WTC11 (cell line): ENCODE results near the gene INPP5A. TPM values are rescaled to one million over a fixed set of nuclear protein-coding genes. Genes with fewer than 3 reads are reported as not detected.
A peak's percentile ranks its signal among the peaks of the same experiment; 100 is the strongest.
"Not testable (repeated sequence)": the region's sequence is repeated elsewhere in the genome, so short reads cannot be mapped to it uniquely, and the experiment has no call there.

Experiments
- ATAC-seq: fragments of 200-7000 bp; cut with Tn5 transposase; 2 replicates; pipeline ENCODE4 v1.10.0; 2021; ENCODE audit warnings: mild to moderate bottlenecking, moderate library complexity
- CTCF ChIA-PET: fragments of 300-600 bp; sonication (Branson Sonifier 250); formaldehyde crosslinking; loops from one replicate; lab custom pipeline; 2021; ENCODE audit warnings: antibody characterized with exemption; lab: Charles Lee
- POLR2A ChIA-PET: fragments of 350-600 bp; sonication (Branson Sonifier 250); formaldehyde crosslinking; loops from one replicate; lab custom pipeline; 2021; ENCODE audit warnings: antibody characterized with exemption; lab: Charles Lee
- DNase-seq: peaks from one replicate; pipeline ENCODE4 v3.0.0; 2021; ENCODE audit warnings: low spot score
- H3K27ac Mint-ChIP-seq: 2 replicates; pipeline ENCODE4 v1.8.0; 2021; ENCODE audit warnings: mixed read lengths
- H3K27me3 Mint-ChIP-seq: 2 replicates; pipeline ENCODE4 v1.8.0; 2021; ENCODE audit warnings: low read depth, mild to moderate bottlenecking, moderate library complexity, mixed read lengths
- H3K36me3 Mint-ChIP-seq: 2 replicates; pipeline ENCODE4 v1.8.0; 2021; ENCODE audit warnings: mixed read lengths
- H3K4me1 Mint-ChIP-seq: 2 replicates; pipeline ENCODE4 v1.8.0; 2022; ENCODE audit warnings: mixed read lengths
- H3K4me3 Mint-ChIP-seq: 2 replicates; pipeline ENCODE4 v1.8.0; 2021; ENCODE audit warnings: mild to moderate bottlenecking, moderate library complexity, mixed read lengths
- H3K9me3 Mint-ChIP-seq: 2 replicates; pipeline ENCODE4 v1.8.0; 2021; ENCODE audit warnings: mixed read lengths
- CREB1 ChIP-seq: sonication (generic); formaldehyde crosslinking; IDR thresholded peaks from 2 replicates; pipeline ENCODE4 v1.8.0; 2023; ENCODE audit warnings: mild to moderate bottlenecking, missing genetic modification reagents
- CREM ChIP-seq: sonication (generic); formaldehyde crosslinking; IDR thresholded peaks from 2 replicates; pipeline ENCODE4 v1.8.1; 2022; ENCODE audit warnings: mild to moderate bottlenecking, missing genetic modification reagents, moderate library complexity
- CTCF ChIP-seq: fragments of 200-600 bp; IDR thresholded peaks from 2 replicates; pipeline ENCODE4 v1.8.0; 2022; ENCODE audit warnings: antibody characterized with exemption
- ETV6 ChIP-seq: sonication (generic); formaldehyde crosslinking; IDR thresholded peaks from 2 replicates; pipeline ENCODE4 v1.8.1; 2022; ENCODE audit warnings: mild to moderate bottlenecking, missing genetic modification reagents
- GRHL2 ChIP-seq: fragments of 250-450 bp; sonication (Bioruptor Pico); IDR thresholded peaks from 2 replicates; pipeline ENCODE4 v1.8.0; 2022; ENCODE audit warnings: mild to moderate bottlenecking, moderate library complexity; ENCODE audit not compliant: insufficient replicate concordance, severe bottlenecking
- NFATC4 ChIP-seq: fragments of 250-450 bp; sonication (Bioruptor Pico); IDR thresholded peaks from 2 replicates; pipeline ENCODE4 v1.9.0; 2021; ENCODE audit warnings: mild to moderate bottlenecking
- NR1H2 ChIP-seq: sonication (generic); formaldehyde crosslinking; IDR thresholded peaks from 2 replicates; pipeline ENCODE4 v1.9.0; 2021; ENCODE audit warnings: mild to moderate bottlenecking, moderate library complexity, missing genetic modification reagents
- OVOL2 ChIP-seq: fragments of 250-450 bp; sonication (Bioruptor Pico); IDR thresholded peaks from 2 replicates; pipeline ENCODE4 v1.9.0; 2021; ENCODE audit warnings: mild to moderate bottlenecking, borderline replicate concordance
- ZNF121 ChIP-seq: sonication (generic); formaldehyde crosslinking; IDR thresholded peaks from 2 replicates; pipeline ENCODE4 v1.8.0; 2023; ENCODE audit warnings: missing genetic modification reagents
- ZNF423 ChIP-seq: fragments of 250-450 bp; sonication (Bioruptor Pico); IDR thresholded peaks from 2 replicates; pipeline ENCODE4 v2.1.2; 2022; ENCODE audit warnings: mild to moderate bottlenecking, moderate library complexity
- ZNF425 ChIP-seq: fragments of 250-450 bp; sonication (Bioruptor Pico); conservative IDR thresholded peaks from 2 replicates; pipeline ENCODE4 v1.9.0; 2021; ENCODE audit warnings: mild to moderate bottlenecking
- total RNA-seq: library from RNA; stranded (reverse); gene quantifications from 3 replicates; pipeline ENCODE4 v1.2.3, GENCODE V29; 2021
- TF ChIP-seq, protein P1 (sequence below): fragments of 250-450 bp; sonication (Bioruptor Pico); IDR thresholded peaks from 2 replicates; pipeline ENCODE4 v1.9.0; 2021; ENCODE audit warnings: mild to moderate bottlenecking, borderline replicate concordance
- TF ChIP-seq, protein P2 (sequence below): sonication (generic); formaldehyde crosslinking; IDR thresholded peaks from 2 replicates; pipeline ENCODE4 v1.8.0; 2022; ENCODE audit warnings: mild to moderate bottlenecking, missing genetic modification reagents
- TF ChIP-seq, protein P3 (sequence below): fragments of 250-450 bp; sonication (Bioruptor Pico); IDR thresholded peaks from 2 replicates; pipeline ENCODE4 v1.9.0; 2021; ENCODE audit warnings: mild to moderate bottlenecking
- TF ChIP-seq, protein P4 (sequence below): fragments of 250-450 bp; sonication (Bioruptor Pico); IDR thresholded peaks from 2 replicates; pipeline ENCODE4 v1.9.0; 2021; ENCODE audit warnings: mild to moderate bottlenecking

Gene INPP5A
- total RNA-seq, 1 experiment from 2014 or later = 22.1 TPM

GRCh38 chr10:132742167-132742836 lies 204.7 kb downstream of the INPP5A start:
- H3K4me3 Mint-ChIP-seq = no peak overlapping the region
- TF ChIP-seq OVOL2 (CRISPR knock-in tag) = no peak
- no peak for TF ChIP-seq ZNF423 (CRISPR knock-in tag)
- TF ChIP-seq CREB1 (CRISPR knock-in tag) = no peak
- TF ChIP-seq NR1H2 (CRISPR knock-in tag) = no peak
- TF ChIP-seq ZNF121 (CRISPR knock-in tag) = no peak
- TF ChIP-seq NFATC4 (CRISPR knock-in tag) = no peak
- TF ChIP-seq, protein P1, sequence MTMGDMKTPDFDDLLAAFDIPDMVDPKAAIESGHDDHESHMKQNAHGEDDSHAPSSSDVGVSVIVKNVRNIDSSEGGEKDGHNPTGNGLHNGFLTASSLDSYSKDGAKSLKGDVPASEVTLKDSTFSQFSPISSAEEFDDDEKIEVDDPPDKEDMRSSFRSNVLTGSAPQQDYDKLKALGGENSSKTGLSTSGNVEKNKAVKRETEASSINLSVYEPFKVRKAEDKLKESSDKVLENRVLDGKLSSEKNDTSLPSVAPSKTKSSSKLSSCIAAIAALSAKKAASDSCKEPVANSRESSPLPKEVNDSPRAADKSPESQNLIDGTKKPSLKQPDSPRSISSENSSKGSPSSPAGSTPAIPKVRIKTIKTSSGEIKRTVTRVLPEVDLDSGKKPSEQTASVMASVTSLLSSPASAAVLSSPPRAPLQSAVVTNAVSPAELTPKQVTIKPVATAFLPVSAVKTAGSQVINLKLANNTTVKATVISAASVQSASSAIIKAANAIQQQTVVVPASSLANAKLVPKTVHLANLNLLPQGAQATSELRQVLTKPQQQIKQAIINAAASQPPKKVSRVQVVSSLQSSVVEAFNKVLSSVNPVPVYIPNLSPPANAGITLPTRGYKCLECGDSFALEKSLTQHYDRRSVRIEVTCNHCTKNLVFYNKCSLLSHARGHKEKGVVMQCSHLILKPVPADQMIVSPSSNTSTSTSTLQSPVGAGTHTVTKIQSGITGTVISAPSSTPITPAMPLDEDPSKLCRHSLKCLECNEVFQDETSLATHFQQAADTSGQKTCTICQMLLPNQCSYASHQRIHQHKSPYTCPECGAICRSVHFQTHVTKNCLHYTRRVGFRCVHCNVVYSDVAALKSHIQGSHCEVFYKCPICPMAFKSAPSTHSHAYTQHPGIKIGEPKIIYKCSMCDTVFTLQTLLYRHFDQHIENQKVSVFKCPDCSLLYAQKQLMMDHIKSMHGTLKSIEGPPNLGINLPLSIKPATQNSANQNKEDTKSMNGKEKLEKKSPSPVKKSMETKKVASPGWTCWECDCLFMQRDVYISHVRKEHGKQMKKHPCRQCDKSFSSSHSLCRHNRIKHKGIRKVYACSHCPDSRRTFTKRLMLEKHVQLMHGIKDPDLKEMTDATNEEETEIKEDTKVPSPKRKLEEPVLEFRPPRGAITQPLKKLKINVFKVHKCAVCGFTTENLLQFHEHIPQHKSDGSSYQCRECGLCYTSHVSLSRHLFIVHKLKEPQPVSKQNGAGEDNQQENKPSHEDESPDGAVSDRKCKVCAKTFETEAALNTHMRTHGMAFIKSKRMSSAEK (CRISPR knock-in tag) = no peak
- no peak for TF ChIP-seq CREM (CRISPR knock-in tag)
- TF ChIP-seq, protein P2, sequence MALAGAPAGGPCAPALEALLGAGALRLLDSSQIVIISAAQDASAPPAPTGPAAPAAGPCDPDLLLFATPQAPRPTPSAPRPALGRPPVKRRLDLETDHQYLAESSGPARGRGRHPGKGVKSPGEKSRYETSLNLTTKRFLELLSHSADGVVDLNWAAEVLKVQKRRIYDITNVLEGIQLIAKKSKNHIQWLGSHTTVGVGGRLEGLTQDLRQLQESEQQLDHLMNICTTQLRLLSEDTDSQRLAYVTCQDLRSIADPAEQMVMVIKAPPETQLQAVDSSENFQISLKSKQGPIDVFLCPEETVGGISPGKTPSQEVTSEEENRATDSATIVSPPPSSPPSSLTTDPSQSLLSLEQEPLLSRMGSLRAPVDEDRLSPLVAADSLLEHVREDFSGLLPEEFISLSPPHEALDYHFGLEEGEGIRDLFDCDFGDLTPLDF = no peak
- no peaks in the 10 kb centered on the region for H3K36me3 Mint-ChIP-seq
- ChIA-PET POLR2A (no interaction called here), CTCF (interaction anchor here (0.9 to 1.4 kb wide), 2 partner anchors 88 to 108 kb away, joined by 3 to 6 read pairs; no protein-coding TSS in a partner anchor)
- ATAC-seq (no peak), DNase-seq (no peak)
- peaks cover 19% of the 10 kb centered on the region for H3K4me1 Mint-ChIP-seq
- no peaks in the 10 kb centered on the region for H3K27me3 Mint-ChIP-seq
- peak overlapping the region; percentile 65 for H3K27ac Mint-ChIP-seq
- H3K9me3 Mint-ChIP-seq = no peaks in the 10 kb centered on the region

DNA sequence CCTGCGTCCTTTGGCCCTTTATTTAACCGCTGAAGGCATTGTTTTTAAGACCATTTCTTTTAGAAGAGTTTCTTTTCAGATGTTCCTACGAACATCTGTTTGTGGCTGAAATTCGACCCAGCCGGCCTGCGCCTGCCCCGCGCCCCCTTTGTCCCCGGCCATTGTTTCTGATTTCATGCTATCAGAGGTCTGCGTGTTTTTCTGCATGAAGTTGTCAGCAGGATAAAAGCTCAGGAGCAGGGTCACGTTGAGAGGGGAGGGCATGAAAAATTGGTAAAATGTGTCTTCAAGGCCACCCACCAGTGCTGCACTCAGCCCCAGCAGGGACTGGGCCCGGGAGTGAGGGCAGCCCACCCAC lies 205.2 kb downstream of the INPP5A start:
- no peak for ATAC-seq
- Mint-ChIP-seq H3K9me3 (no peaks in the 10 kb centered on the region), H3K36me3 (no peaks in the 10 kb centered on the region), H3K27me3 (no peaks in the 10 kb centered on the region), H3K27ac (peak overlapping the region; percentile 65; the same call in 1 of the 2 replicates), H3K4me1 (peaks cover 19% of the 10 kb centered on the region), H3K4me3 (no peak overlapping the region)
- no peak for DNase-seq
- CTCF ChIA-PET = interaction anchor here (0.9 kb wide), 1 partner anchor 108 kb away, joined by 3 read pairs; no protein-coding TSS in a partner anchor
- POLR2A ChIA-PET = no interaction called here
- TF ChIP-seq GRHL2 (CRISPR knock-in tag) = no peak
- no peak for TF ChIP-seq ETV6 (CRISPR knock-in tag)
- TF ChIP-seq, protein P3, sequence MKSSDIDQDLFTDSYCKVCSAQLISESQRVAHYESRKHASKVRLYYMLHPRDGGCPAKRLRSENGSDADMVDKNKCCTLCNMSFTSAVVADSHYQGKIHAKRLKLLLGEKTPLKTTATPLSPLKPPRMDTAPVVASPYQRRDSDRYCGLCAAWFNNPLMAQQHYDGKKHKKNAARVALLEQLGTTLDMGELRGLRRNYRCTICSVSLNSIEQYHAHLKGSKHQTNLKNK (CRISPR knock-in tag) = no peak
- TF ChIP-seq CTCF = no peak
- TF ChIP-seq, protein P4, sequence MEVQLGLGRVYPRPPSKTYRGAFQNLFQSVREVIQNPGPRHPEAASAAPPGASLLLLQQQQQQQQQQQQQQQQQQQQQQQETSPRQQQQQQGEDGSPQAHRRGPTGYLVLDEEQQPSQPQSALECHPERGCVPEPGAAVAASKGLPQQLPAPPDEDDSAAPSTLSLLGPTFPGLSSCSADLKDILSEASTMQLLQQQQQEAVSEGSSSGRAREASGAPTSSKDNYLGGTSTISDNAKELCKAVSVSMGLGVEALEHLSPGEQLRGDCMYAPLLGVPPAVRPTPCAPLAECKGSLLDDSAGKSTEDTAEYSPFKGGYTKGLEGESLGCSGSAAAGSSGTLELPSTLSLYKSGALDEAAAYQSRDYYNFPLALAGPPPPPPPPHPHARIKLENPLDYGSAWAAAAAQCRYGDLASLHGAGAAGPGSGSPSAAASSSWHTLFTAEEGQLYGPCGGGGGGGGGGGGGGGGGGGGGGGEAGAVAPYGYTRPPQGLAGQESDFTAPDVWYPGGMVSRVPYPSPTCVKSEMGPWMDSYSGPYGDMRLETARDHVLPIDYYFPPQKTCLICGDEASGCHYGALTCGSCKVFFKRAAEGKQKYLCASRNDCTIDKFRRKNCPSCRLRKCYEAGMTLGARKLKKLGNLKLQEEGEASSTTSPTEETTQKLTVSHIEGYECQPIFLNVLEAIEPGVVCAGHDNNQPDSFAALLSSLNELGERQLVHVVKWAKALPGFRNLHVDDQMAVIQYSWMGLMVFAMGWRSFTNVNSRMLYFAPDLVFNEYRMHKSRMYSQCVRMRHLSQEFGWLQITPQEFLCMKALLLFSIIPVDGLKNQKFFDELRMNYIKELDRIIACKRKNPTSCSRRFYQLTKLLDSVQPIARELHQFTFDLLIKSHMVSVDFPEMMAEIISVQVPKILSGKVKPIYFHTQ (CRISPR knock-in tag) = no peak
- TF ChIP-seq ZNF425 (CRISPR knock-in tag) = no peak

DNA sequence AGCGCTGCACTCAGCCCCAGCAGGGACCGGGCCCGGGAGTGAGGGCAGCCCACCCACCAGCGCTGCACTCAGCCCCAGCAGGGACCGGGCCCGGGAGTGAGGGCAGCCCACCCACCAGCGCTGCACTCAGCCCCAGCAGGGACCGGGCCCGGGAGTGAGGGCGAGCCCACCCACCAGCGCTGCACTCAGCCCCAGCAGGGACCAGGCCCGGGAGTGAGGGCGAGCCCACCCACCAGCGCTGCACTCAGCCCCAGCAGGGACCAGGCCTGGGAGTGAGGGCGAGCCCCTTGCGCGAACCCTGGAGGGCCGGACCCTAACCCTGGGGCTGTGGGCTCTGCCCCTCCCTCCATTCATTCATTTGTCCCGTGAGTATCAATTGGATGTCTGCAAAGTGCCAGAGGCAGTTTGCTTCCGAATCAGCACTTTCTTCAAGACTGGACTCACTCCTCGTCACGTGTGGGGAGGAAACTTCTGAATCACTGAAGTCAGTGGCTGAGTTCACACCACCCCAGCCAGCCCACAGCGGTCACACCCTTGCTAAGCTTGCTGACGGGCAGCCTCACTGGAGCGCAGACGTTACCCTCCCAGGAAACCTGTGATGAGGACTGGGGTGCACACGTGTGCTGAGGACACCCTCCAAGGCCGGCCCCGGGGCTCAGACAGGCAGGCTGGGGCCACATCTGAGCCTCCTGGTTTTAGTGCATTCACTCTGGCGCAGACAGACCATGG lies 205.8 kb downstream of the INPP5A start:
- ATAC-seq, H3K27me3 Mint-ChIP-seq, H3K4me3 Mint-ChIP-seq, H3K9me3 Mint-ChIP-seq, DNase-seq, POLR2A ChIA-PET, CTCF ChIA-PET, H3K36me3 Mint-ChIP-seq: not testable (repeated sequence)
- H3K4me1 Mint-ChIP-seq = peaks cover 22% of the 10 kb centered on the region
- H3K27ac Mint-ChIP-seq = peak overlapping the region; percentile 91
